HG02938 (cell line): ENCODE measurements around the gene TMEM215.

ENCODE experiments used
- ATAC-seq: cut with Tn5 transposase; IDR thresholded peaks from one replicate; pipeline ENCODE4 v1.9.1; 2021; ENCODE audit warnings: mild to moderate bottlenecking, moderate library complexity; ENCODE audit not compliant: unreplicated experiment

Gene TMEM215

GRCh38 chr9:32832346-32832745 is 49.0 kb downstream of the TMEM215 start:
- no peak for ATAC-seq
